Esophagus squamous epithelium (tissue), 4 donors: ENCODE measurements around the gene LRBA.

ENCODE experiments used
- POLR2A ChIP-seq, 4 donors: fragments of 450-650 bp; IDR thresholded peaks; one replicate each; pipeline ENCODE4 v1.6.1; 2017; ENCODE audit warnings: antibody characterized with exemption in 4 of 4, mild to moderate bottlenecking in 4 of 4, moderate library complexity in 3 of 4
- TF ChIP-seq, protein P1 (sequence below), 6 experiments: fragments of 450-650 bp in 4 of 6; fragments of 200-600 bp in 2 of 6; sonication (generic) in 2 of 6; IDR thresholded peaks; one replicate each; pipeline ENCODE4 v1.5.1; 2016 to 2019; ENCODE audit warnings: antibody characterized with exemption in 6 of 6, mild to moderate bottlenecking in 4 of 6, moderate library complexity in 4 of 6

GRCh38 chr4:150978738-150979575 is 36.1 kb downstream of the LRBA start:
- TF ChIP-seq, protein P1, sequence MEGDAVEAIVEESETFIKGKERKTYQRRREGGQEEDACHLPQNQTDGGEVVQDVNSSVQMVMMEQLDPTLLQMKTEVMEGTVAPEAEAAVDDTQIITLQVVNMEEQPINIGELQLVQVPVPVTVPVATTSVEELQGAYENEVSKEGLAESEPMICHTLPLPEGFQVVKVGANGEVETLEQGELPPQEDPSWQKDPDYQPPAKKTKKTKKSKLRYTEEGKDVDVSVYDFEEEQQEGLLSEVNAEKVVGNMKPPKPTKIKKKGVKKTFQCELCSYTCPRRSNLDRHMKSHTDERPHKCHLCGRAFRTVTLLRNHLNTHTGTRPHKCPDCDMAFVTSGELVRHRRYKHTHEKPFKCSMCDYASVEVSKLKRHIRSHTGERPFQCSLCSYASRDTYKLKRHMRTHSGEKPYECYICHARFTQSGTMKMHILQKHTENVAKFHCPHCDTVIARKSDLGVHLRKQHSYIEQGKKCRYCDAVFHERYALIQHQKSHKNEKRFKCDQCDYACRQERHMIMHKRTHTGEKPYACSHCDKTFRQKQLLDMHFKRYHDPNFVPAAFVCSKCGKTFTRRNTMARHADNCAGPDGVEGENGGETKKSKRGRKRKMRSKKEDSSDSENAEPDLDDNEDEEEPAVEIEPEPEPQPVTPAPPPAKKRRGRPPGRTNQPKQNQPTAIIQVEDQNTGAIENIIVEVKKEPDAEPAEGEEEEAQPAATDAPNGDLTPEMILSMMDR (IDR thresholded peaks at IDR 0.05), result no peak
- TF ChIP-seq POLR2A (IDR thresholded peaks at IDR 0.05), result no peak
